Suprapubic skin (tissue), 4 donors: ENCODE results near the gene GASK1A.

Experiments used
- EP300 ChIP-seq: sonication (generic); formaldehyde crosslinking; IDR thresholded peaks from one replicate; pipeline ENCODE4 v1.6.1; 2017; ENCODE audit warnings: antibody characterized with exemption
- POLR2A ChIP-seq, 2 donors: fragments of 450-650 bp; IDR thresholded peaks; one replicate each; pipeline ENCODE4 v1.6.1; 2017; ENCODE audit warnings: antibody characterized with exemption in 2 of 2, mild to moderate bottlenecking in 2 of 2, moderate library complexity in 2 of 2
- POLR2AphosphoS5 ChIP-seq, 3 donors: sonication (generic); formaldehyde crosslinking; IDR thresholded peaks; one replicate each; pipeline ENCODE4 v1.6.1; 2017; ENCODE audit warnings: antibody characterized with exemption in 3 of 3
- TF ChIP-seq, protein P1 (sequence below), 2 donors: fragments of 200-600 bp in 1 of 2; fragments of 450-650 bp in 1 of 2; sonication (generic) in 1 of 2; IDR thresholded peaks; one replicate each; pipeline ENCODE4 v1.5.1; 2016 to 2019; ENCODE audit warnings: antibody characterized with exemption in 2 of 2, mild to moderate bottlenecking in 1 of 2, moderate library complexity in 1 of 2

DNA sequence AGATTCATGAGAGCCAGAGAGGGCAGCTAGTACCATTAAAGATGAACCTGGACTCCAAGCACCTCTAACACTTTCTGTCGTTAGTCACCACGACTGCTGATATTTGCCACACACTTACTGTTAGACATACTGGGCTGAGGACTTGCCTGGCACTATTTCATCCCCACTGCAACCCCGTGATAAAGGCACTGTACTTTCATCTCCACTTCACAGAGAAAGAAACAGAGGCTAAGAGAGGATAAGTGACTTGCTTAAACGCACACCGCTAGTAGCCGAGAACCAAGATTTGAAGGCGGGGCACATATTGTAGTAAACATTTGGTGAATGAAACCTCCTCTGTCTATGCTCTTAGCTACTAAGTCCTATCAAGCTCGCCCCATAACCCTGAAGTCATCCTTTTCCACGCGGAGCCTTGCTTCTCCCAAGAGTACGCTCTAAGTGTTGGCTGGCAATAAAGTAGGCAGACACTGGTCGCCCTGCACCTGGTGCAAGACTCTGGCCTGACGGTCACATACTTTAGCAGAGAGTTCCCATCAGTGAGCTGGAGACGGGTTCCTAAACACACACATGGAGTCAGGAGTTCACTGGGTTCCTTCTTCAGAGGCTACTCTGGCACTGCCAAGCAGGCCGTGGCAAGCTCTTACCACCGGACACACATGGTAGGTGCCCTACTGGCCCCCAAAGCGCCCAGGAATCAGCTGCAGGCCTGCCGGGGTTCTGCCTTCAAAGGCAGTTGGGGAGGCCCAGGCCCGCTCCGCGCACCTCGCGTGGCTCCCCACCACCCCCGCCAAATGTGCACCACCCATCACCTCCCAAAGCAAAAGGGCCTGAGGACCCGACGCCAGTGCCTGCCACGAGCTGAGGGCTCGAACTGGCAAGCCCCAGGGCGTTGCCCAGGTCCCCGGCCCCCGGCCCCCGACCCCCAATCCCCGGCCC is 125.8 kb downstream of the GASK1A start:
- TF ChIP-seq POLR2A (IDR thresholded peaks at IDR 0.05) (no peak), POLR2AphosphoS5 (IDR thresholded peaks at IDR 0.05) (no peak), EP300 (no peak)
- TF ChIP-seq, protein P1, sequence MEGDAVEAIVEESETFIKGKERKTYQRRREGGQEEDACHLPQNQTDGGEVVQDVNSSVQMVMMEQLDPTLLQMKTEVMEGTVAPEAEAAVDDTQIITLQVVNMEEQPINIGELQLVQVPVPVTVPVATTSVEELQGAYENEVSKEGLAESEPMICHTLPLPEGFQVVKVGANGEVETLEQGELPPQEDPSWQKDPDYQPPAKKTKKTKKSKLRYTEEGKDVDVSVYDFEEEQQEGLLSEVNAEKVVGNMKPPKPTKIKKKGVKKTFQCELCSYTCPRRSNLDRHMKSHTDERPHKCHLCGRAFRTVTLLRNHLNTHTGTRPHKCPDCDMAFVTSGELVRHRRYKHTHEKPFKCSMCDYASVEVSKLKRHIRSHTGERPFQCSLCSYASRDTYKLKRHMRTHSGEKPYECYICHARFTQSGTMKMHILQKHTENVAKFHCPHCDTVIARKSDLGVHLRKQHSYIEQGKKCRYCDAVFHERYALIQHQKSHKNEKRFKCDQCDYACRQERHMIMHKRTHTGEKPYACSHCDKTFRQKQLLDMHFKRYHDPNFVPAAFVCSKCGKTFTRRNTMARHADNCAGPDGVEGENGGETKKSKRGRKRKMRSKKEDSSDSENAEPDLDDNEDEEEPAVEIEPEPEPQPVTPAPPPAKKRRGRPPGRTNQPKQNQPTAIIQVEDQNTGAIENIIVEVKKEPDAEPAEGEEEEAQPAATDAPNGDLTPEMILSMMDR (IDR thresholded peaks at IDR 0.05), result no peak
